Measurements from ENCODE around the gene ACSS3.

ACSS3 gene

DNA sequence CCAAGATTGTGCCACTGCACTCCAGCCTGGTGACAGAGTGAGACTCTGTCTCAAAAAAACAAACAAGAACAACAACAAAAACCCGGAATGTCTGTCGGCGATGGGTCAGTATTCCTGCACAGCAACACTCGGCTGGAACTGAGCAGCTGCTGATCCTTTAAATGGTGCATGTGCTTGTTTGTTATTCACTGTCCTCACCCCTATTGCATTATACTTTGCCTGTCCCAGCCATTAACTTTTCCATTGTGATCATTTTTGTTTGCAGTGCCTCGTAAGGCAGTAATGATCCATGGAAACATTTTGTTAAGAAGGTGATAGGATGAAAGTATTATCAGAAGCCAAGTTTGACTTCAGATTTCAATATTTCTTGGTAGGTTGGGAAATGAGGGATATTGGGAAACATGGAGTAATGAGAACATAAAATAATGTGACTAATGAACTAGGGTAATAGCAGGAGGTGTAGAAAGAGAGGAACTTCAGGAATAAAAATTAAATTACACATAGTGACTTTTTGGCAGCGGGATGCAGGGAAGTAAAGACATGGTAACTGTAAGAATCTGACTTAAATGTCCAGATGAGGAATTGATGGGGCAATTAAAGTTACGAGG is 6.1 kb downstream of the ACSS3 start:
- no peaks in the 10 kb centered on the region for H3K4me1 ChIP-seq (ENCODE audit: low read depth, poor library complexity, severe bottlenecking)
- no peak overlapping the region for H3K4me2 ChIP-seq
- TF ChIP-seq, protein P1, sequence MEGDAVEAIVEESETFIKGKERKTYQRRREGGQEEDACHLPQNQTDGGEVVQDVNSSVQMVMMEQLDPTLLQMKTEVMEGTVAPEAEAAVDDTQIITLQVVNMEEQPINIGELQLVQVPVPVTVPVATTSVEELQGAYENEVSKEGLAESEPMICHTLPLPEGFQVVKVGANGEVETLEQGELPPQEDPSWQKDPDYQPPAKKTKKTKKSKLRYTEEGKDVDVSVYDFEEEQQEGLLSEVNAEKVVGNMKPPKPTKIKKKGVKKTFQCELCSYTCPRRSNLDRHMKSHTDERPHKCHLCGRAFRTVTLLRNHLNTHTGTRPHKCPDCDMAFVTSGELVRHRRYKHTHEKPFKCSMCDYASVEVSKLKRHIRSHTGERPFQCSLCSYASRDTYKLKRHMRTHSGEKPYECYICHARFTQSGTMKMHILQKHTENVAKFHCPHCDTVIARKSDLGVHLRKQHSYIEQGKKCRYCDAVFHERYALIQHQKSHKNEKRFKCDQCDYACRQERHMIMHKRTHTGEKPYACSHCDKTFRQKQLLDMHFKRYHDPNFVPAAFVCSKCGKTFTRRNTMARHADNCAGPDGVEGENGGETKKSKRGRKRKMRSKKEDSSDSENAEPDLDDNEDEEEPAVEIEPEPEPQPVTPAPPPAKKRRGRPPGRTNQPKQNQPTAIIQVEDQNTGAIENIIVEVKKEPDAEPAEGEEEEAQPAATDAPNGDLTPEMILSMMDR (conservative IDR thresholded peaks at IDR 0.05; ENCODE audit: low read depth, low read length), result no peak
- no peaks in the 10 kb centered on the region for H3K36me3 ChIP-seq (ENCODE audit: insufficient read depth)
- no peak overlapping the region for H3K27ac ChIP-seq
- no peak overlapping the region for H3K9ac ChIP-seq
- H4K20me1 ChIP-seq (ENCODE audit: insufficient read depth), result no peaks in the 10 kb centered on the region
- H3K27me3 ChIP-seq (ENCODE audit: insufficient read depth, low read depth), result no peaks in the 10 kb centered on the region
- no peaks in the 10 kb centered on the region for H3K79me2 ChIP-seq (ENCODE audit: insufficient read depth, low read depth)
- no peak overlapping the region for H2AFZ ChIP-seq (ENCODE audit: low read depth)
- no peak overlapping the region for H3K4me3 ChIP-seq (IDR thresholded peaks at IDR 0.05; ENCODE audit: insufficient read depth, low read depth, low read length)

DNA sequence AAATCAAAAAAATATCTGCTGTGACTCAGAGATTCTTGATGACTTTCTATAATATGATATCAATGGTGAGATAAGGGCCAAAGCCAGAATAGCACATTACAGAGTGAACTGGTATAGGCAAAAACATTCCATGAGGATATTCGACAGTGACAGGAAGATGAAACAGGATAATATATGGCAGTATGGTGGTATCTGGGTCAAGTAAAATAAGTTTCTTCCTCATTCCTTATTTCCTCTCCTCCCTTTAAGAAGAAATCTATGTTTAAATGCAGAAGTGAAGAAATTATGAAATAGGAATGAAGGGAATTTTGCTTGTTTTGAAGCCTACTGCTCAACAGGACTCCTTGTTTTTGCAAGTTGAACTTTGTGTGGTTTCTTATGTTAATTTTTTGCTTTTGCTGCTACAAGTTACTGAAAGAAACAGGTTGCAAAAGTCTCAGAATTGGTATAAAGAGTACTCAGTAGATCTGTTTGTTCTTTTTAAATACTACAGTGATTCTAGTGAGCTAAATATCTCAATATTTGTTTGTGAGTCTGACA is 7.0 kb downstream of the ACSS3 start:
- Histone ChIP-seq H3K36me3 (ENCODE audit: insufficient read depth) (no peaks in the 10 kb centered on the region), H3K4me3 (IDR thresholded peaks at IDR 0.05; ENCODE audit: insufficient read depth, low read depth, low read length) (no peak overlapping the region), H2AFZ (ENCODE audit: low read depth) (no peak overlapping the region), H3K27me3 (ENCODE audit: insufficient read depth, low read depth) (no peaks in the 10 kb centered on the region), H3K79me2 (ENCODE audit: insufficient read depth, low read depth) (no peaks in the 10 kb centered on the region), H3K27ac (no peak overlapping the region), H3K4me2 (no peak overlapping the region), H3K9ac (no peak overlapping the region), H3K4me1 (ENCODE audit: low read depth, poor library complexity, severe bottlenecking) (no peaks in the 10 kb centered on the region), H4K20me1 (ENCODE audit: insufficient read depth) (no peaks in the 10 kb centered on the region)
- TF ChIP-seq, protein P1 (conservative IDR thresholded peaks at IDR 0.05; ENCODE audit: low read depth, low read length), result no peak

DNA sequence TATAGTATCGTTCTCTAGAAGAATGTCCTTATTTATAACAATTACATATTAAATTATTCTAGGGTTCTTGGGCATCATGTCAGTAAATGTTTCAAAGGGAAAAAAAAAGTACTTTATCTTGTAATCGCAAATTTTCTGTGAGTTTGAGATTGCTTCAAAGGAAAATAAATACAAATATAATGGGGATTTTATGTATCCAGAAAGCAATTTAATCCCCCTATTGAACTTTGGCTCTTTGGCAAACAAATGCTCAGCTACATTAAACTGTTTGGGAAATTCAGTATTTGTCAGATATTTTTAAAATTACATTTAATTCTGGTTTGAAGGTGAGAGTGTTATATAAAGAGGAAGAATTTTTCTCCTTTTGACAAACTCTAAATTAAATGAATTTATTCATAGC is 8.0 kb downstream of the ACSS3 start:
- TF ChIP-seq, protein P1 (conservative IDR thresholded peaks at IDR 0.05; ENCODE audit: low read depth, low read length), result no peak
- Histone ChIP-seq H3K4me2 (no peak overlapping the region), H3K4me1 (ENCODE audit: low read depth, poor library complexity, severe bottlenecking) (no peaks in the 10 kb centered on the region), H4K20me1 (ENCODE audit: insufficient read depth) (no peaks in the 10 kb centered on the region), H3K27ac (no peak overlapping the region), H3K4me3 (IDR thresholded peaks at IDR 0.05; ENCODE audit: insufficient read depth, low read depth, low read length) (no peak overlapping the region), H3K9ac (no peak overlapping the region), H3K79me2 (ENCODE audit: insufficient read depth, low read depth) (no peaks in the 10 kb centered on the region), H3K27me3 (ENCODE audit: insufficient read depth, low read depth) (no peaks in the 10 kb centered on the region), H3K36me3 (ENCODE audit: insufficient read depth) (no peaks in the 10 kb centered on the region), H2AFZ (ENCODE audit: low read depth) (no peak overlapping the region)

DNA sequence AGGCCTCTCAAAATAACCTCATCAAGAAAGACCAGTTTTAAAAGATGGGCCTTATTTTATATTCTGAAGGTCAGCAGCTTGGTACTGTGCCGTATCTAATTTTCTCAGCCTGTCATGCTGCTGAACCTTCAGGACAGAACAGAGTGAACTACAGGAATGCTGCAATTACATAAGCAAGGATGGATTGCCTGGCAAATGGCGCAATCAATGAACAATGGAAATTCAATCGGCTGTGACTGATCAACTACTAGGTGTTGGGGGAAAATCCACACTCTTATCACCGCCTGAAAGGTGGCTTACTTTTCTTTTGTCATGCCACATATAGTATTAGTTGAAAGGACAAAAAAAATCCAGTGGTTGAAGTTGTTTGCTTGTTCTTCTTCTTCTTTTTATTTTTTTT is 8.5 kb downstream of the ACSS3 start:
- H3K36me3 ChIP-seq (ENCODE audit: insufficient read depth), result no peaks in the 10 kb centered on the region
- H3K27me3 ChIP-seq (ENCODE audit: insufficient read depth, low read depth), result no peaks in the 10 kb centered on the region
- no peaks in the 10 kb centered on the region for H4K20me1 ChIP-seq (ENCODE audit: insufficient read depth)
- H2AFZ ChIP-seq (ENCODE audit: low read depth), result no peak overlapping the region
- no peaks in the 10 kb centered on the region for H3K79me2 ChIP-seq (ENCODE audit: insufficient read depth, low read depth)
- TF ChIP-seq, protein P1 (conservative IDR thresholded peaks at IDR 0.05; ENCODE audit: low read depth, low read length), result no peak
- no peak overlapping the region for H3K9ac ChIP-seq
- no peak overlapping the region for H3K27ac ChIP-seq
- no peak overlapping the region for H3K4me2 ChIP-seq
- H3K4me1 ChIP-seq (ENCODE audit: low read depth, poor library complexity, severe bottlenecking), result no peaks in the 10 kb centered on the region
- no peak overlapping the region for H3K4me3 ChIP-seq (IDR thresholded peaks at IDR 0.05; ENCODE audit: insufficient read depth, low read depth, low read length)
